Right lobe of liver (tissue), 6 donors: Measurements from ENCODE around the gene ERBB4. TPM values are rescaled to one million over a fixed set of nuclear protein-coding genes. Genes with fewer than 3 reads are reported as not detected.

ENCODE experiments used
- ATAC-seq, 4 donors: fragments of 200-7000 bp; cut with Tn5 transposase; one replicate each; pipeline ENCODE4 v1.9.1; 2020; ENCODE audit warnings: mild to moderate bottlenecking in 4 of 4, moderate library complexity in 4 of 4
- DNase-seq, 3 donors: peaks; one replicate each; pipeline ENCODE4 v3.0.0-alpha.2; 2020
- H3K27ac ChIP-seq, 3 donors: fragments of 200-600 bp; one replicate each; pipeline ENCODE4 v1.8.0; 2022
- H3K27me3 ChIP-seq, 2 donors: fragments of 200-600 bp; one replicate each; pipeline ENCODE4 v1.8.0; 2022
- H3K36me3 ChIP-seq, 4 donors: fragments of 200-600 bp; sonication (generic) in 1 of 4; one replicate each; pipeline versions ENCODE4 v1.5.1 to v1.8.0; 2017 to 2022; ENCODE audit warnings: control low read depth in 1 of 4
- H3K4me1 ChIP-seq, 4 donors: fragments of 200-600 bp; sonication (generic) in 1 of 4; one replicate each; pipeline versions ENCODE4 v1.5.1 to v1.8.0; 2017 to 2022; ENCODE audit warnings: control low read depth in 1 of 4
- H3K4me3 ChIP-seq, 3 donors: fragments of 200-600 bp; one replicate each; pipeline ENCODE4 v1.8.0; 2022
- H3K9me3 ChIP-seq, 4 donors: fragments of 200-600 bp; sonication (generic) in 1 of 4; one replicate each; pipeline versions ENCODE4 v1.5.1 to v1.8.0; 2017 to 2022; ENCODE audit warnings: control low read depth in 1 of 4
- POLR2A ChIP-seq: fragments of 450-650 bp; IDR thresholded peaks from one replicate; pipeline ENCODE4 v1.6.1; 2017; ENCODE audit warnings: antibody characterized with exemption, mild to moderate bottlenecking
- WGBS: methylation state at CpG from one replicate; pipeline ENCODE4 v1.1.6; 2018; ENCODE audit warnings: low coverage, low lambda C conversion rate; ENCODE audit not compliant: insufficient coverage; ENCODE audit errors: missing lambda C conversion rate; 5-methylcytosine and 5-hydroxymethylcytosine counted together
- intact Hi-C, 2 donors: fragments of 100-400 bp; cut with DNase I; formaldehyde crosslinking; loops; one replicate each; pipeline versions ENCODE4 v1.11.2 to v1.14.1; 2022
- total RNA-seq, 6 experiments: library from RNA; depleted of rRNA in 2 of 6; stranded (reverse); fragments of >200 nt in 2 of 6; fragmentation: NEBNext Ultra II Directional in 3 of 6; extraction: Animal tissue kit (Norgen Biotek cat#: 25700) in 3 of 6; gene quantifications; one replicate each; pipeline versions ENCODE4 v1.1.0 to v1.2.4, GENCODE V29; 2016 to 2023
- TF ChIP-seq, protein P1 (sequence below), 4 donors: fragments of 200-600 bp in 3 of 4; fragments of 450-650 bp in 1 of 4; IDR thresholded peaks; one replicate each; pipeline versions ENCODE4 v1.5.1 to v1.8.0; 2016 to 2022; ENCODE audit warnings: antibody characterized with exemption in 4 of 4, mild to moderate bottlenecking in 2 of 4
- donor health status: DM: no; HTN: yes; CAD: no.
- donor health status: DM: no; HTN: no; CAD: no.
- donor health status: DM: no; HTN: no; CAD: no.
- donor health status: DM: no; HTN: yes; CAD: no.
- donor health status: DM: no; HTN: yes; CAD: no.

The ERBB4 gene
- total RNA-seq, 6 experiments from 2014 or later = 0.02 to 0.59 (median 0.08) TPM; not detected in 2

DNA sequence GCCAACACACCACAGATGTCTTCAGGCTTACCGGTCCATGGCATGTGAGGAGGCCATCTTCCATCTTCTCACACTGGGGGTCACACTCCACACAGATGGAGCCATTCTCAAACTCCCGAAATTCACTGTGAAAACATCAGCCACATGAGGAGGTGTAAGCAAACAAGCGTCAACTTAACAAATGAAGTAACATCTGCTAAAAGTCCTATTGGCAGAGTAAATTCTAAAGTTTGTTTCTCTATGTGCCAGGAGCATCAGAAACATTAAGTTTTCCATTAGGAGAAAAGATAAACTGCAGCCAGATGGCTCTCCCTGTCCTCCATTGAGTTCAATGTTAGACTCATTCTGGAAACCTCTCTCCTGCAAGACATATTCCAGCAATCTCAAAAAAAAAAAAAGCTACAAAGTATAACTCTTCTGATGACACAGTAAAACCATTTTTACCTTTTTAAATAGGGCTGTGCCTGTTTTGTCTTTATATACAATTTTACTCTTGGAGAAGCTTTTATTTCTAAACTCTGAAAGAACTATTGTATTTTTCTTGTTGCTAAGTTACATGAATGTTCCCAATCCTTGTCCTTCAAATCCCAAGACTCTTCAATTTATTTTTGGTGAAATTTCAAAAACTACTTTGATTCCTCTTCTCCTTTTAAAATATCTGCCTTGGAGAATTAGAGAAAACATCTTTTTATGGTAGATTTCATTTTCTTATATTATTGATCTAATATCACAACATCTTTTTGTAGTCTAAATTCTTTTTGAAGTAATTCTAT, 865.3 kb downstream of the ERBB4 start:
- Histone ChIP-seq H3K9me3 (no peaks in the 10 kb centered on the region), H3K27me3 (no peaks in the 10 kb centered on the region), H3K4me1 (no peaks in the 10 kb centered on the region), H3K4me3 (no peak overlapping the region), H3K36me3 (no peaks in the 10 kb centered on the region), H3K27ac (no peak overlapping the region)
- 57% methylated on average over 3 of the region's 3 CpGs for WGBS
- TF ChIP-seq, protein P1, sequence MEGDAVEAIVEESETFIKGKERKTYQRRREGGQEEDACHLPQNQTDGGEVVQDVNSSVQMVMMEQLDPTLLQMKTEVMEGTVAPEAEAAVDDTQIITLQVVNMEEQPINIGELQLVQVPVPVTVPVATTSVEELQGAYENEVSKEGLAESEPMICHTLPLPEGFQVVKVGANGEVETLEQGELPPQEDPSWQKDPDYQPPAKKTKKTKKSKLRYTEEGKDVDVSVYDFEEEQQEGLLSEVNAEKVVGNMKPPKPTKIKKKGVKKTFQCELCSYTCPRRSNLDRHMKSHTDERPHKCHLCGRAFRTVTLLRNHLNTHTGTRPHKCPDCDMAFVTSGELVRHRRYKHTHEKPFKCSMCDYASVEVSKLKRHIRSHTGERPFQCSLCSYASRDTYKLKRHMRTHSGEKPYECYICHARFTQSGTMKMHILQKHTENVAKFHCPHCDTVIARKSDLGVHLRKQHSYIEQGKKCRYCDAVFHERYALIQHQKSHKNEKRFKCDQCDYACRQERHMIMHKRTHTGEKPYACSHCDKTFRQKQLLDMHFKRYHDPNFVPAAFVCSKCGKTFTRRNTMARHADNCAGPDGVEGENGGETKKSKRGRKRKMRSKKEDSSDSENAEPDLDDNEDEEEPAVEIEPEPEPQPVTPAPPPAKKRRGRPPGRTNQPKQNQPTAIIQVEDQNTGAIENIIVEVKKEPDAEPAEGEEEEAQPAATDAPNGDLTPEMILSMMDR (IDR thresholded peaks at IDR 0.05) = no peak
- TF ChIP-seq POLR2A = no peak
- DNase-seq = no peak
- no peak for ATAC-seq
- intact Hi-C loops = no loop called here

DNA sequence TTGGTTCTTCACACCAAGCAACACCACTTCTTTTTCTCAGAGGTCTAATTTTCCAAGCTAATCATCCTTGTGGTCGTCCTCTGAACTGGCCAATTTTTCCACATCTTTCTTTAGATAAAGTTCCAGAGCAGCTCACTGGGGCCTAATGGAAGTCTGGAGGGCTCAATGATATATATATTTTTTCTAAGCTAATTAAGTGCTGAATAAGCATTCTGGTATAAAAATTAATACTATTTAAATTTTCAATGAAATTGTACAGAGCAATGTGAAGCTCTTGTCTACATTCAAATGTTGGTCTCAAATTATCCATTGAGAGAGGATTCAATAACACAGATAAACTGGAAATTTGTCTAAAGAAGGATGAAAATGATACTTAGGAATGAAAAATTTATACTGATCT, 866.6 kb downstream of the ERBB4 start:
- TF ChIP-seq, protein P1 (IDR thresholded peaks at IDR 0.05) = no peak
- TF ChIP-seq POLR2A = no peak
- 26% methylated on average over 1 of the region's 1 CpG for WGBS
- intact Hi-C loops = no loop called here
- Histone ChIP-seq H3K36me3 (no peaks in the 10 kb centered on the region), H3K27ac (no peak overlapping the region), H3K4me3 (no peak overlapping the region), H3K4me1 (no peaks in the 10 kb centered on the region), H3K9me3 (no peaks in the 10 kb centered on the region), H3K27me3 (no peaks in the 10 kb centered on the region)
- ATAC-seq (no peak), DNase-seq (no peak)

- Histone ChIP-seq H3K27me3 (no peaks in the 10 kb centered on the region), H3K27ac (no peak overlapping the region), H3K9me3 (no peaks in the 10 kb centered on the region), H3K36me3 (no peaks in the 10 kb centered on the region), H3K4me3 (no peak overlapping the region), H3K4me1 (no peaks in the 10 kb centered on the region)
- no peak for DNase-seq
- intact Hi-C loops = no loop called here
- TF ChIP-seq, protein P1 (IDR thresholded peaks at IDR 0.05) = no peak
- no peak for TF ChIP-seq POLR2A
- 36% methylated on average over 2 of the region's 2 CpGs for WGBS
- ATAC-seq = no peak
Observed at GRCh38 chr2:211665299-211665698, 873.3 kb downstream of the ERBB4 start.

DNA sequence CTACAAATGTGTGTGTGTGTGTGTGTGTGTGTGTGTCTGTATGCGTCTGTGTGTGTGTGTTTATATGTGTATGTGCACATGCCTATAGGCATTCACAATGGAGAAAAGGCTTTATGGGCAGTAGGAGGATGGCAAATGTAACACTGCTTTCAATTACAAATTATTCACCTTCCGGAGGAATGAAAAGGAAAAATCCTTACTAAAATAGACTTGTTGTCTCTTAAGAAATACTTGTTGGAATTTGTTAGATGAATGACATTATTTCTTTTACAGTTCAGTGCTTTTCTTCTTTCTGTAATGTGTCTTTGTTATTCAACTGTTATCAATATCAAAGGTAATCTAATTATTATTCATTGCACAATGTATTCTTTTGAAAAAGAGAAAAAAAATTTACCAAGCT, 874.3 kb downstream of the ERBB4 start:
- no peaks in the 10 kb centered on the region for H3K27me3 ChIP-seq
- no peak overlapping the region for H3K27ac ChIP-seq
- H3K9me3 ChIP-seq = no peaks in the 10 kb centered on the region
- no peaks in the 10 kb centered on the region for H3K36me3 ChIP-seq
- WGBS = 41% methylated on average over 2 of the region's 2 CpGs
- TF ChIP-seq POLR2A = no peak
- TF ChIP-seq, protein P1 (IDR thresholded peaks at IDR 0.05) = no peak
- no peak overlapping the region for H3K4me3 ChIP-seq
- ATAC-seq (no peak), DNase-seq (no peak)
- H3K4me1 ChIP-seq = no peaks in the 10 kb centered on the region
- intact Hi-C loops = no loop called here
